ENCODE results near the gene SSC4D. TPM values are rescaled to one million over a fixed set of nuclear protein-coding genes. Genes with fewer than 3 reads are reported as not detected.

SSC4D gene
- polyA plus RNA-seq, 1 donor from 2014 or later, result 2.5 TPM

- Histone ChIP-seq H2AFZ (ENCODE audit: low read depth, low read length) (no peak overlapping the region), H3K4me3 (ENCODE audit: low read length) (no peak overlapping the region), H3K27ac (ENCODE audit: low read length) (no peak overlapping the region), H3K9me2 (ENCODE audit: insufficient read depth, low read length) (no peaks in the 10 kb centered on the region), H3K4me2 (ENCODE audit: low read length) (no peak overlapping the region), H3K36me3 (ENCODE audit: insufficient read depth, low read length) (peaks cover 23% of the 10 kb centered on the region), H3K9ac (ENCODE audit: low read length) (no peak overlapping the region), H3K27me3 (ENCODE audit: insufficient read depth, low read depth, low read length) (no peaks in the 10 kb centered on the region), H4K20me1 (ENCODE audit: insufficient read depth) (peaks cover 46% of the 10 kb centered on the region), H3K79me2 (replicated peaks; ENCODE audit: insufficient read depth, low read length) (peaks cover 98% of the 10 kb centered on the region), H3F3A (ENCODE audit: insufficient read depth, low read length, poor library complexity, severe bottlenecking) (peaks cover 8% of the 10 kb centered on the region), H3K9me3 (ENCODE audit: low read length) (no peaks in the 10 kb centered on the region)
- TF ChIP-seq RAD21 (conservative IDR thresholded peaks at IDR 0.05), result no peak
- TF ChIP-seq CTCF (IDR thresholded peaks at IDR 0.05; ENCODE audit: poor library complexity, severe bottlenecking), result no peak
- no peak for TF ChIP-seq POLR2AphosphoS5 (IDR thresholded peaks at IDR 0.05)
- no peak for TF ChIP-seq EP300 (conservative IDR thresholded peaks at IDR 0.05; ENCODE audit: poor library complexity, severe bottlenecking)
- TF ChIP-seq TAF1 (IDR thresholded peaks at IDR 0.05; ENCODE audit: low read depth), result no peak
- TF ChIP-seq MXI1 (conservative IDR thresholded peaks at IDR 0.05; ENCODE audit: poor library complexity, severe bottlenecking), result no peak
- TF ChIP-seq EZH2 (IDR thresholded peaks at IDR 0.05; ENCODE audit: borderline replicate concordance, insufficient read depth, low read length, poor library complexity, severe bottlenecking), result no peak
- no peak for TF ChIP-seq REST (IDR thresholded peaks at IDR 0.05; ENCODE audit: borderline replicate concordance)
- no peak for TF ChIP-seq SMC3 (conservative IDR thresholded peaks at IDR 0.05; ENCODE audit: poor library complexity)
Measured at GRCh38 chr7:76351372-76351771, 58.1 kb downstream of the SSC4D start.

- peaks cover 35% of the 10 kb centered on the region for H4K20me1 ChIP-seq (ENCODE audit: insufficient read depth)
- no peak overlapping the region for H3K4me3 ChIP-seq (ENCODE audit: low read length)
- H3K27ac ChIP-seq (ENCODE audit: low read length), result no peak overlapping the region
- H3K9ac ChIP-seq (ENCODE audit: low read length), result no peak overlapping the region
- H3K79me2 ChIP-seq (replicated peaks; ENCODE audit: insufficient read depth, low read length), result peaks cover 97% of the 10 kb centered on the region
- no peaks in the 10 kb centered on the region for H3K9me2 ChIP-seq (ENCODE audit: insufficient read depth, low read length)
- no peak for TF ChIP-seq MXI1 (conservative IDR thresholded peaks at IDR 0.05; ENCODE audit: poor library complexity, severe bottlenecking)
- TF ChIP-seq EP300 (conservative IDR thresholded peaks at IDR 0.05; ENCODE audit: poor library complexity, severe bottlenecking), result no peak
- TF ChIP-seq CTCF (IDR thresholded peaks at IDR 0.05; ENCODE audit: poor library complexity, severe bottlenecking), result no peak
- no peak for TF ChIP-seq REST (IDR thresholded peaks at IDR 0.05; ENCODE audit: borderline replicate concordance)
- TF ChIP-seq RAD21 (conservative IDR thresholded peaks at IDR 0.05), result no peak
- no peak for TF ChIP-seq TAF1 (IDR thresholded peaks at IDR 0.05; ENCODE audit: low read depth)
- no peak for TF ChIP-seq EZH2 (IDR thresholded peaks at IDR 0.05; ENCODE audit: borderline replicate concordance, insufficient read depth, low read length, poor library complexity, severe bottlenecking)
- no peak for TF ChIP-seq POLR2AphosphoS5 (IDR thresholded peaks at IDR 0.05)
- no peak for TF ChIP-seq SMC3 (conservative IDR thresholded peaks at IDR 0.05; ENCODE audit: poor library complexity)
- no peak overlapping the region for H3K4me2 ChIP-seq (ENCODE audit: low read length)
- peaks cover 15% of the 10 kb centered on the region for H3K36me3 ChIP-seq (ENCODE audit: insufficient read depth, low read length)
- peaks cover 3% of the 10 kb centered on the region for H3F3A ChIP-seq (ENCODE audit: insufficient read depth, low read length, poor library complexity, severe bottlenecking)
- H2AFZ ChIP-seq (ENCODE audit: low read depth, low read length), result no peak overlapping the region
- H3K27me3 ChIP-seq (ENCODE audit: insufficient read depth, low read depth, low read length), result no peaks in the 10 kb centered on the region
- H3K9me3 ChIP-seq (ENCODE audit: low read length), result no peaks in the 10 kb centered on the region
Measured at GRCh38 chr7:76349313-76349885, 60.1 kb downstream of the SSC4D start.
